ENCODE measurements around the gene EDIL3. TPM values are rescaled to one million over a fixed set of nuclear protein-coding genes. Genes with fewer than 3 reads are reported as not detected.

Gene EDIL3
- total and polyA plus RNA-seq, 9 of the 15 experiments (the other 6 are each of a cell fraction or from before 2014, with no cell fraction given): 0.09 TPM; not detected in 8

DNA sequence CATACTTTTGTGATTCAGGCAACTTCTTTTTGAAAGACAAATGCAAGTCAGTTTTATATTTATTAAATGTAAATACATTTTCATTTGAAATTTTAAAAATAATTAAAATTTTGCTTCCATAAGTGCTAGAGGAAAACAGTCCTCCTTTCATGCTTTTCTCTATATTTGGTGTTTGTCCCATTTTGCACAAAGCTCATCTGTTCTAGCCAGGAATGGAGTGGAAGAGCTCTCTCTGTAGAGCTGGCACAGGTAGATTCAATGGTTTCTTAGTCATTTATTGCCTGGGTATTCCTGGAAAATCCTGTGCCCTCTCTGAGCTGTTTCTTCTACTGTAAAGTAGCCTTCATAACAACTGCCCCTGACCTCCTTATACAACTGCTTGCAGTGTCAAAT lies 396.4 kb downstream of the EDIL3 start (continued):
- TF ChIP-seq, protein P1, sequence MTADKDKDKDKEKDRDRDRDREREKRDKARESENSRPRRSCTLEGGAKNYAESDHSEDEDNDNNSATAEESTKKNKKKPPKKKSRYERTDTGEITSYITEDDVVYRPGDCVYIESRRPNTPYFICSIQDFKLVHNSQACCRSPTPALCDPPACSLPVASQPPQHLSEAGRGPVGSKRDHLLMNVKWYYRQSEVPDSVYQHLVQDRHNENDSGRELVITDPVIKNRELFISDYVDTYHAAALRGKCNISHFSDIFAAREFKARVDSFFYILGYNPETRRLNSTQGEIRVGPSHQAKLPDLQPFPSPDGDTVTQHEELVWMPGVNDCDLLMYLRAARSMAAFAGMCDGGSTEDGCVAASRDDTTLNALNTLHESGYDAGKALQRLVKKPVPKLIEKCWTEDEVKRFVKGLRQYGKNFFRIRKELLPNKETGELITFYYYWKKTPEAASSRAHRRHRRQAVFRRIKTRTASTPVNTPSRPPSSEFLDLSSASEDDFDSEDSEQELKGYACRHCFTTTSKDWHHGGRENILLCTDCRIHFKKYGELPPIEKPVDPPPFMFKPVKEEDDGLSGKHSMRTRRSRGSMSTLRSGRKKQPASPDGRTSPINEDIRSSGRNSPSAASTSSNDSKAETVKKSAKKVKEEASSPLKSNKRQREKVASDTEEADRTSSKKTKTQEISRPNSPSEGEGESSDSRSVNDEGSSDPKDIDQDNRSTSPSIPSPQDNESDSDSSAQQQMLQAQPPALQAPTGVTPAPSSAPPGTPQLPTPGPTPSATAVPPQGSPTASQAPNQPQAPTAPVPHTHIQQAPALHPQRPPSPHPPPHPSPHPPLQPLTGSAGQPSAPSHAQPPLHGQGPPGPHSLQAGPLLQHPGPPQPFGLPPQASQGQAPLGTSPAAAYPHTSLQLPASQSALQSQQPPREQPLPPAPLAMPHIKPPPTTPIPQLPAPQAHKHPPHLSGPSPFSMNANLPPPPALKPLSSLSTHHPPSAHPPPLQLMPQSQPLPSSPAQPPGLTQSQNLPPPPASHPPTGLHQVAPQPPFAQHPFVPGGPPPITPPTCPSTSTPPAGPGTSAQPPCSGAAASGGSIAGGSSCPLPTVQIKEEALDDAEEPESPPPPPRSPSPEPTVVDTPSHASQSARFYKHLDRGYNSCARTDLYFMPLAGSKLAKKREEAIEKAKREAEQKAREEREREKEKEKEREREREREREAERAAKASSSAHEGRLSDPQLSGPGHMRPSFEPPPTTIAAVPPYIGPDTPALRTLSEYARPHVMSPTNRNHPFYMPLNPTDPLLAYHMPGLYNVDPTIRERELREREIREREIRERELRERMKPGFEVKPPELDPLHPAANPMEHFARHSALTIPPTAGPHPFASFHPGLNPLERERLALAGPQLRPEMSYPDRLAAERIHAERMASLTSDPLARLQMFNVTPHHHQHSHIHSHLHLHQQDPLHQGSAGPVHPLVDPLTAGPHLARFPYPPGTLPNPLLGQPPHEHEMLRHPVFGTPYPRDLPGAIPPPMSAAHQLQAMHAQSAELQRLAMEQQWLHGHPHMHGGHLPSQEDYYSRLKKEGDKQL (CRISPR knock-in tag; IDR thresholded peaks at IDR 0.05; ENCODE audit: borderline replicate concordance): no peak
- TF ChIP-seq IRF2 (CRISPR knock-in tag; IDR thresholded peaks at IDR 0.05): no peak

DNA sequence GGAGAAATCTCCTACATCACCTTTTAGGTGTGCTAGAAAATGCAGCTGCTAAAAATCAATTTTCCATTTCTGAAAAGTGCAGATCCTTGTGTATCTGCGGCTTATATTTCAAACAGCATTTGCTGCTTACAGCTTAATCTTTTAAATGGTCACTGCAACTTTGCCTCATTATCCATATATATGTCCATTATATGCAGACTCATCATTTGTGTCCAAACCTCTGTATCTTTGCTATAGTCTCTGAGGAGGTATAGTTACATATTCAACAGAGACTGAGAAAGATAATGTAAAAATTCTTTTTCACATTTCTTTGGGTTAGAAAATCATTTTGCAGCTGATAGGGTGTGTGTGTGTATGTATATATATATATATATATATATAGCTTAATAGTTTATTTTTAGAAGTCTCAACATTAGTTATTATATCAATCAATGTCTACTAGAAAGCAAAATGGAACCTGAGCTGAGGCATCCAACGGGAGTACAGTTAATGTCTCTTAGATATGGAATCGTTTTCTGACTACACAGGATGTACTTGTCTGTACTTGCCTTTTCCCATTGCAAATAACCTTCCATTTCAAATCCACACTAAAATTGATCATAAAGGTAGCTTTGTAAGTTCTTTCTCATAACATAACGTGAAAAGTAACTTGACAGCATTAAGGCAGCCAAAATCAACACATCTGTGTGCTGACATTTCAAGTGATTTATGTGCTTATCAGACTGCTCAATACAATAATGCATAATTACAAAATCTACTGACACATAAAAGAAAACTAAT lies 397.0 kb downstream of the EDIL3 start:
- FAIRE-seq (no peak), DNase-seq (ENCODE audit: extremely low read depth in 1 of 4, low spot score in 3 of 4) (no peak), ATAC-seq (no peak)
- no peaks in the 10 kb centered on the region for H4K20me1 ChIP-seq (replicated peaks; ENCODE audit: control insufficient read depth, insufficient read depth, low read length)
- no peaks in the 10 kb centered on the region for H3K27me3 ChIP-seq (ENCODE audit: control insufficient read depth in 2 of 2, insufficient read depth in 2 of 2, low read length in 2 of 2)
- H3K36me3 ChIP-seq (ENCODE audit: control insufficient read depth, insufficient read depth, low read length): no peaks in the 10 kb centered on the region
- H3K4me3 ChIP-seq: no peak overlapping the region
- no peak overlapping the region for H3K27ac ChIP-seq (ENCODE audit: extremely low read depth, low read depth, low read length)
- TF ChIP-seq, protein P2, sequence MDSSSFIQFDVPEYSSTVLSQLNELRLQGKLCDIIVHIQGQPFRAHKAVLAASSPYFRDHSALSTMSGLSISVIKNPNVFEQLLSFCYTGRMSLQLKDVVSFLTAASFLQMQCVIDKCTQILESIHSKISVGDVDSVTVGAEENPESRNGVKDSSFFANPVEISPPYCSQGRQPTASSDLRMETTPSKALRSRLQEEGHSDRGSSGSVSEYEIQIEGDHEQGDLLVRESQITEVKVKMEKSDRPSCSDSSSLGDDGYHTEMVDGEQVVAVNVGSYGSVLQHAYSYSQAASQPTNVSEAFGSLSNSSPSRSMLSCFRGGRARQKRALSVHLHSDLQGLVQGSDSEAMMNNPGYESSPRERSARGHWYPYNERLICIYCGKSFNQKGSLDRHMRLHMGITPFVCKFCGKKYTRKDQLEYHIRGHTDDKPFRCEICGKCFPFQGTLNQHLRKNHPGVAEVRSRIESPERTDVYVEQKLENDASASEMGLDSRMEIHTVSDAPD (CRISPR knock-in tag; IDR thresholded peaks at IDR 0.05): no peak
- TF ChIP-seq MTA1 (IDR thresholded peaks at IDR 0.05; ENCODE audit: borderline replicate concordance) (no peak), GTF2F1 (IDR thresholded peaks at IDR 0.05; ENCODE audit: low read depth, low read length) (no peak), KDM2B (CRISPR knock-in tag; IDR thresholded peaks at IDR 0.05) (no peak)
- no peak overlapping the region for H2AFZ ChIP-seq (ENCODE audit: low read depth, low read length)
- ChIA-PET CTCF (ENCODE audit: low intra/inter-chr PET ratio) (no interaction called here), POLR2A (no interaction called here)
- no peak overlapping the region for H3K9ac ChIP-seq (ENCODE audit: insufficient read depth in 1 of 2, low read depth in 2 of 2, low read length in 2 of 2)
- H3K9me3 ChIP-seq (replicated peaks; ENCODE audit: control insufficient read depth, insufficient read depth, low read depth, low read length): no peaks in the 10 kb centered on the region
- intact Hi-C loops (cut with micrococcal nuclease): no loop called here
- no TSS peak for BruUV-seq (replicated peaks)
- H3K9me1 ChIP-seq (ENCODE audit: control insufficient read depth, insufficient read depth, low read length): no peaks in the 10 kb centered on the region
- H3K4me2 ChIP-seq (ENCODE audit: insufficient read depth, low read length): no peak overlapping the region
- H3K4me1 ChIP-seq (replicated peaks in 1 of 2; ENCODE audit: control insufficient read depth in 2 of 2, insufficient read depth in 2 of 2, low read length in 2 of 2): no peaks in the 10 kb centered on the region
- in situ Hi-C loops (cut with MboI): no loop called here
- WGBS (ENCODE audit: insufficient coverage, low coverage, missing lambda C conversion rate): 1% methylated on average over 4 of the region's 4 CpGs
- no peaks in the 10 kb centered on the region for H3K79me2 ChIP-seq (ENCODE audit: control insufficient read depth, insufficient read depth, low read length)

Measured in K562 (cell line).